GM21723 (cell line): ENCODE measurements around the gene LRRTM4.

Experiments used
- ATAC-seq: cut with Tn5 transposase; IDR thresholded peaks from one replicate; pipeline ENCODE4 v1.9.1; 2021; ENCODE audit warnings: mild to moderate bottlenecking, moderate library complexity; ENCODE audit not compliant: unreplicated experiment

The LRRTM4 gene

DNA sequence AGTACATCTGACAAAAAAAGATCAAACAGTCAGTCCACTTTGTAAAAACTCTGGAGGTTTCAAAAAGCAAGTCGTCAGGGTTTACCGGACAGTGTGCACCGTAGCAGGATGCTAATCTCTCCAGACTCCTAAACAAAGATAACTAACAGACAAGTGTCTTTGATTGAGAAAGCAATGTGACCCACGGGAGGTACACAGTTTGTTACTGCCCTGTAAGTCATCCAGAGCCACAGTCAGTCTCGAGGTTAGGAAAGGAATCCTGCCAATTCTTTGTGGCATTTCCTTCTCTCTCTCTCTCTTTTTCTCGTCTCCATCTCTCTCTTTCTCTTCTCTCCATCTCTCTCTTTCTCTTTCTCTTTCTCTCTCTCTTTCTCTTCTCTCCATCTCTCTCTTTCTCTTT, 42.8 kb downstream of the LRRTM4 start:
- no peak for ATAC-seq

DNA sequence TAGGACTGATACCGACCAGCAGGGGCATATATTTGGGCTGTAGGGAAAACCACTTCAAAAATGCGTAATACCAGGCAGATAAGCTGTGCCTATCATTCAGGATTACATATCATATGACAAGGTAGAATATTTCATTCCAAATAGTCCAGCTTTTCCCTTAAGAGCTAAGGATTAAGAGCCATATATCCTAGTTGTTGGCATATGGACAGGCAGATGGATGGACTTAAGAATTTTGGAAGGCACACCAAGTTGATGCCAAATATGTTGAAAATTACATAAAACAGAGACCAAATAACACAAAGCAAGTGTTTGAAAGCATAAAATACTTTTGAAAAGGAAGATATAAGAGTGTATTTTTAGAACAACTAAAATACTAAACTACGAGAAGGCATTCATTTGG, 52.1 kb downstream of the LRRTM4 start:
- no peak for ATAC-seq

DNA sequence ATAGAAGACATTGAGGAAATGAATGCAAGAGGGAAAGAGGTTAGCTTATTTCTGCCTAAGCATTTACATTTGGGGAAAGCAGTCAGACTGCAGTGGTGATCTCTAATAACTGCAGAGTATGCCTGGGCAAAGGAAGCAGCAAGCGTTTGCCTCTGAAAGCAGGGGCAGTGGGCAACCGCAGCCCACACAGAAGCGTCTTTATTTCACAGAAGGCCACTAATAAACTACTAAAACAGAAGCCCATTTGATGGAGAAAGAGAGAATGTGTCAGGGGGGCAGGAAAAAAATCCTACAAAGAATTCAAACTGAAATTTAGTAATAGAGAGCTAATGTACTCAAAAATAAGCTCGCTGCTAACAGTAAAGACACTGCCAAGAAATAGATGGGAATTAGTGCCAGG, 53.1 kb downstream of the LRRTM4 start:
- no peak for ATAC-seq

DNA sequence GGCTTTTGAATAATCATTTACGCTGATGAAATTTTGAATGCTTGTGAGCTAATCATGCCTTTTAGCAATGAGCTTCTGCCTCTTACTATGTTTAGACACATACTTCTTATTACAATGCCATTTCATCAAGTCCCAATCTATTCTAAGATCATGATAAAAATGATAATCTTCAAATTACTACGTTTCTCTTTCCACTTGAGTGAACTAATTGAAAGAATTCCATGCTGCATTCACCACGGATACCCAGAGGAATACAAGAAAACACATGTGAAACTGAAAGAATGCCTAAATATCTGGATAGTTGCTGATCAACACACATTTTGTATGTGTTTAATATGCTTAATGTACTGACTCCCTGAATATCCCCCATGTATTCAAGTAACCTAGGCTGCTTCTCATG, 62.3 kb downstream of the LRRTM4 start:
- ATAC-seq = no peak

DNA sequence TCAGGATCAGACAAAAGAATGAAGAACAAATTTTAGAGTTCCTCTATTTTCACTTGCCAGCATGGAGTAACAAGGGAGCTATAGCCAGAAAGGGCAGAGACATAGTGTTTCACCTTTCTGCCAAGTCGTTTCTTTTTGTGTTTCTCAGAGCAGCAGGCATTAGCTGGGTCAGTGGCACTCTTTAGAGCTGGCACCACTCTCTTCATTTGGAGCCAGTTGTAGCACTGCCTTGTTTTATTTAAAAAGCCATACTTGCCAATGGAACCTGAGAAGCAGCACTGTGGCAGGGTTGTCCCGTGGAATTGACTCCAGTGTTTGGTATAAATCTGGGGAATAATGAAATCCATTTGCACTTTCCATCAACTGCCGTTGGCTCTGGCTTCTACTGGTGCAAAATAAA, 64.0 kb downstream of the LRRTM4 start:
- ATAC-seq = no peak

DNA sequence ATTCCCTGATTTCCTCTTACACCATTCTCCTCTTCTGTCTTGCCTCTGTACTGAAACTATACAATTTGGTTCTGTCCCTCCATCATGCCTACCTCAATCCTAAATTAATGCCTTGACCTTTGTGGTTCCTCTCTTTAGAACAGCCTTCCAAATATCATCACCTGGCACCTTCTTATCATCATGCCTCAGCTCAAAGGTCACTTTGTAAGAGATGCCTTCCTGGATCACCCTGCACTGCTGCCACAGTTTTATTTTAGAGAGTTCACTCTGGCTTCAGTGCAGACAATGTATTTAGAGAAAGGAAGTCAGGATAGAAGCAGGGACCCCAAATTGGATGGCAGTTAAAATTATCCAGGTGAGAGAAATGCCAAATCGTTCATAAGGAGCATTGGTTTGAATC, 64.5 kb downstream of the LRRTM4 start:
- ATAC-seq = no peak

DNA sequence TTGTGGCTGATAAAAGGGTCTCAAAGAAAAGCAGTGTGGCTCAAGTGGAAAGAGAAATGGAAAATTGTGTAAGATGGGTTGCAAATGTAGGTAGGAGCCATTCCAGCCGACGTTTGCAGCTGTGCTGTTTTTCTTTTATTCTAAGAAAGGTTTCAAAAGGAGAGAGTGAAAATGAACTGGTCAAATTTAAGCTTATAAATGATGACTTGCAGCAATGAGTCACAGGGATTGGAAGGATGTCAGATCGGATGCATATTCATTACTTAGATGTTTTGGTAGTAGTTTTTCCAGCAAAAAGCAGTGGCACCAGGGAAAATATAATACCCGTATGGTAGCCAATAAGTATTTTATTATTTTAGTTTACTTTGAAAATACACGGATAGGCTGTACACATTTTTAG, 79.1 kb downstream of the LRRTM4 start:
- ATAC-seq = no peak

DNA sequence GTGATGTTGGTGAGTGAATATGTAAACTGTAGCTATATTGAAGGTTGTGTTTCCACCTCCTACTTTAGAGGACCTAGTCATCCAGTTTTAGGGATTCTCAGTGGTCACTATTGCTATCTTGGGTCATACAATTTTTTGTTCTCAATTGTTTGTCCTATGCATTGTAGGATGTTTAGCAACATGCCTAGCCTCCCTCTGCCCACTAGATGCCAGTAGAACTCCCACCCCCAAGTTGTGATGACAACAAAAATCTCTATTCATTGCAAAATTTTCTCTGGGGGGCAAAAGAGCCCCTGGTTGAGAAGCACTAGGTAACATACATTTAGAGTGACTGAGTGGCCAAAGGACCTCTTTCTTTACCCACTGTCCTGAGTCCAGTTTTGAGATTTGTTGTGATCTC, 87.3 kb downstream of the LRRTM4 start:
- ATAC-seq = no peak

DNA sequence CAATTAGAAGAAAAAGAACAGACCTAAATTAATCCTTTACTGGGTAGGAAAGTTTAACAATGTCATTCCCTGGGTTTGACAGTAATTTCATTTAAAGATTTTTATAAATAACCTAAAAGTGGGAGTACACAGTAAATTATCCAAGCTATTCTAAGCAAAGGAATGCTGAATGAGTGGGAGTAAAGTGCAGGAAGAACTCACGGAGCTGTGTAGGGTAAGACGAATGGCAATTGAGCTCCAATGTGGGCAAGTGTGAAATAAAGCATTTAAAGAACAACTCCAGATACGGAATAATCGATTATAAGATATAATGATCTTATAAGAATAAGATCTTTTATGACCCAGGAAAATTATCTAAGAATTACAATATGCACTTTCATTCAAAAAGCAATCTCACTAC, 93.2 kb downstream of the LRRTM4 start:
- no peak for ATAC-seq

DNA sequence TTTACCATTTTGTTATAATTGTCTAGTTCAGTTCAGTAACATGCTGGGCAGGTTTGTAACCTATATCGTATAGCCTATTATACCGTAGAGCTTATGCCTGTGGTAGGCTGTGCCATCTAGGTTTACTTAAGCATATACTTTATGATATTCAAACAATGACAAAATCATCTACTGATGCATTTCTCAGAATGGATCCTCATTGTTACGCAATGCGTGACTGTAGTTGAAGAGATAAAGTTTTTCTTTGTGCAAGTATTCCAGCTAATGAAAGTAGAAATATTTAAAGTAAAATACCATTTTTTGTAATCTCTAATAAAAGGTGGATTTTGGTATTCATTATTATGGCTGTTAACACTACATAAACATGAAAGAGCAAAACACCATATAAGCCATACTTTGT, 100.2 kb downstream of the LRRTM4 start:
- ATAC-seq = no peak

DNA sequence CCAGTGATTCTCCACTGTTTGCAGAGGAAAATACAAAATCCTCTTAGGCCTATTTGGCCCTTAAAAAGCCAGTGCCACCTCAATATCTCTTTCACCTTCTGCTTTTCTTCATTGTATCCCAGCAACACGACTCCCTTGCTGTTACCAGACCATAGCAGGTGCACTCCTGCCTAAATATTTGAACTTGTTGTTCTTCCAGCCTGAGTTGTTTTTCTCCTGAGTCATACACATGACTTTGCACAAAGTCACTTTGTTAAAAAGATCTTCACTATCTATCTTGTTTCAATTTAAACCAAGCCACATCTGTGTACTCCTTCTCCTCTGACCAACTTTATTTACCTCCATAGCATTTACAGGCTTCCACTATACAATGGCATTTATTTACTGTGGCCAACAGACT, 103.6 kb downstream of the LRRTM4 start:
- no peak for ATAC-seq

DNA sequence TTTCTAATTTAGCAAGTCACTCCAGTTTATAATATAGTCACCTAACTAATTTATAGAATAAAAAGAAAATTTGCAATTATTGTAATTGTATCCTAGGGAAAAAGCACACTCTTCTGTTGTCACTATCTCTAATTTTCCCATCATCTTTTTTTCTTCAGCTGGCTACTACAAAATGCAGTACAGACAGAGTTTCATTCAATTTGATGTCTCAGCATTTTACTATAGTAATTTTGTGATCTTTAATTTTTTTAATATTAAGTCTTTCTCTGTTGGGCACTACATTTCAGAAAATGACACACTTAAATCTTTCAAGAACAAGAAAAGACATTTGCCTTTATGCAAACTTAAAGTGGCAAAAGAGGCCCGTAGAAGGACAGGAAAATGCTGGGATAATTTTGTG, 118.0 kb downstream of the LRRTM4 start:
- no peak for ATAC-seq

DNA sequence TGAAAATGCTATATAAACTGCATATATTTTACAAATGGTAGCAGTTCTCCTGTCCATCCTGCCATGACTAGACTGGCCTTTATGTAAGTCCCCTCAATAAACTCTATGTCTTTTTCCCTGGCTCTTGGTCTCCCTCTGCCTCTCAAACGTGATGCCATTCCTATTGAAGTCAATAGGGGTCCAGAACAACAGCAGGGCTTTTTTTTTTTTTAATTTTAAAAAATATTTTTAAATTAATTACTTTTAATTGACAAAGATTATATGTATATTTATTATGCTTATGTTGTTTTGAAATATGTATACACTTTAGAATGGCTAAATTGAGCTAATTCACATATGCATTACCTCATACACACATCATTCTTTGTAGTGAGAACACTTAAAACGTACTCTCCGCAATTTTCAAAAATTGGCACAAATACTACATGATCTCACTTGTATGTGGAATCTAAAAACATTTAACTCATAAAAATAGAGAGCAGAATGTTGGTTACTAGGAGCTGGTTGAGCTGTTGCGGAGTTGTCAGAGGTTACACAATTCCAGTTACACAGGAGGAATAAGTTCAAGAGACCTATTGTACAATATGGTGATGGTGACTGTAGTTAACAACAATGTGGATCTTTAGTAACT, 123.1 kb downstream of the LRRTM4 start:
- no peak for ATAC-seq

DNA sequence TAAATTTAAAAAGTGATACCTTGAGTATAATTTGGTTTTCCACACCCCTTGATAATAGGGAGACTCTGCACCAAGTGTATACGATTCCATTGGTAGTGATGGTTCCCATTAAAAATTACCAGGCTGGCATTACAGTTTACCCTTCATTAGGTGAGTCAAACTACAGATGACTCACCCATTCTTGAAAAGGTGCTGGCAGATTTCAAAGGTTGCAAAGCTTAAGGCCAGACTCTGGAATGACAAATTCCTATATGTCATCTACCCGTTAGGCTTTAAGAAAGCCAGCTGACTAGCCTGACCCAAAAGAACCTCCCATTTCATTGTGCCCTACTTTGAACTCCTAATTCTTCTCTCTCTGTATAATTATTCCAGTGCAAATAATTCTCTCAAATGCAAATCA, 124.4 kb downstream of the LRRTM4 start:
- ATAC-seq = no peak

DNA sequence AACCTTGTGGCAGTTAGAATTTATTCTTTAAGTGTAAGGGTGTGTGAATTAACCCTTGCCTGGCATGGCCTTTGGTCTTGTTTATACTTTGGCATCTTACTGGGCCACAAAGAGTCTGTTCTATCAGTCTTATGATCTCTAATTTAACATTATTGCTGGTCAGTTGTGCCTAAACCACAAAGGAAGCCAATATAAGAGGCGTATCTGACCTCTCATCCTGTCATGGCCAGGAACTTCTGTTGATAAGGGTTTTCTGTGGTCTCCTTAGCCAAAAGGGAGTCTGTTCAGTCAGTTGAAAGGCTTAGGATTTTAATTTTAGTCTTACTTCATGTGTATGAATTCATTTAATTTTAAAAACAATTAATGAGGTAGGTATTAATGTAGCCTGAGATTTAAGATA, 127.2 kb downstream of the LRRTM4 start:
- ATAC-seq = no peak

DNA sequence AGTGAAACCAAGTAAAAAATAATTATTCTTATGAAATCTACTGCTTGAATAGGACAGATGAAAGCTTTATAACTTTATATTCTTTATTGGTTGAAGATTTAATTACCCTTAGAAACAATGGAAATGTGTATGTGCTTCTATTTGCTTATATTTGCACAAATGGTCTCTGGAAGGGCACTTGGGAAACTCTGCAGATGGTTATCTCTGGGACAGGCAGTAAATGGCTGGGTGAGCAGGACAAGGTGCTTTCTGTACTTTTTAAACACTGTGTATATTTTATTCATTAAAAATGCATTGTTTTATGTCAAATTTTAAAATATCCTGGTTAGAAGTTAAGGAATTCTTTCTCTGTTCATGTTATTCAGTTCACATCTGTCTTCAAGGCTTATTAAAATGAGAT, 131.1 kb downstream of the LRRTM4 start:
- no peak for ATAC-seq

DNA sequence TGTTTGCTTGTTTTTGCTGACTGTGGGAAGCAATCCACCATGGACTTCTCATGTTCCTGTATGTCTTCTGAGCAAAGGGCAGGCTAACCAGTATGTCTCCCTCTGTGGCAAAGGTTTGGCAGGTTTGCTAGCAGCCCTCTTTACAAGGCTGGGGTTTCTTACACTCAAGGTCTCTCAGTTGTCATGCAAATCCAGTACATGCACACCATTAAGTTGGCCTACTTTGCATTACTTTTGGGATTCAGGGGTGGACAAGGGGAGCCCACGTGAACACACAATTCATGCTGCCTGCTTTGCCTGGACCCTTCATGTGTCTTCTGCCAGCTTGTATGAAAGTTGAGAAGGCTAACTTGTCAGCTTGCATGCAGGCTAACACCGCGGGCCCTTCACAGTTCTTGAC, 134.9 kb downstream of the LRRTM4 start:
- ATAC-seq = no peak

DNA sequence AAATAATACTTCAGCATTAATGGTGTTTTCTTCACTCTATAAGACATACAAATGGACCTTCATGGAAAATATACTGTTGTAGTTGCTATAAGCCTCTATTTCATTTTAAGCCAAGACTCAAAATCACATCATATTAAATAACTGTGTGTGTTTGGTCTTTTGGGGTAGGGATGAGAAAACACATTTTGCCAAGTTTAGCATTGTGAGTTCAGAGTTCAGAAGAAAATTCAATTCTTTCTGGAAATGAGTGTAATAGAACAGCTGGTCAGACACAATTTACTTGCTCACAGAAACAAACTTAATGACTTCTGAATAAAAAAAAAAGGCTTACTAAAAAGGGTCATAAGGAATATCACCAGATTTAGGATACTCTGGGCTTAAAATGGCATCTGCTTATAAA, 149.5 kb downstream of the LRRTM4 start:
- ATAC-seq = no peak

DNA sequence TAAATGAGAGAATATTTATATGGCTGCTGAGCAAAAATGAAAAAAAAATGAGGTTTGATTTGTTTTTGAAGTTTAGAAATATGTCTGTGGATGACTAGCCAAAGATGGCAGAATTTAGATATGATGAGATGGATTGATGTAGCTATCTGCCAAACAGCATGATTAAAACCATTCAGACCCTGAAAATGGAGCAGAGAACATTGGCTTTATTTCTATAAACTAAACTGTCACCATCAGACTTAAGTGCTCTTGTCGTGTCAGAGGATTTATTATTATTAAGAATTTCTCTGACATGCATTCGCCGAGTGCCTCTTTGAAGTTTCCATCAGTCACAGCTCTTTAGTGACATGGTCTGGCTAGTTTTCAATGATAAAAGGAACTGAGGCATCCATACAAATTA, 151.7 kb downstream of the LRRTM4 start:
- ATAC-seq = no peak

DNA sequence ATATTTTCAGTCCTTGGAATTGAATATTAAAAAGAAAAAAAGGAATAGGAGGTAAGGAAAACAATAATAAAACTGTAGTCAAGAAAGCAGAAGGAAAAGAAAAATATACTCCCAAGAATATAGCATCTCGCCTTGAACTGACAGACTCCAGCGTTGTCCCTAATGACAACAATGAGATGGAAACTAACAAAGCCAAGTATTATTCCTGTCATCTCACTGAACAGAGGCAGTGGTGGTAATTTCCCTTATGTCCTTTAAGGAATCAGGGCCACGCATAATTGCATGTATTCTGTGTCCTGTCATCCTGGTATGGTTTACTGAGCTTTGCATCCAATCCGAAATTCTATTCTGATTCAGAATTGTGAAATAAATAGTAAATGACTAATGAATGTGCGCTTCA, 158.9 kb downstream of the LRRTM4 start:
- no peak for ATAC-seq

DNA sequence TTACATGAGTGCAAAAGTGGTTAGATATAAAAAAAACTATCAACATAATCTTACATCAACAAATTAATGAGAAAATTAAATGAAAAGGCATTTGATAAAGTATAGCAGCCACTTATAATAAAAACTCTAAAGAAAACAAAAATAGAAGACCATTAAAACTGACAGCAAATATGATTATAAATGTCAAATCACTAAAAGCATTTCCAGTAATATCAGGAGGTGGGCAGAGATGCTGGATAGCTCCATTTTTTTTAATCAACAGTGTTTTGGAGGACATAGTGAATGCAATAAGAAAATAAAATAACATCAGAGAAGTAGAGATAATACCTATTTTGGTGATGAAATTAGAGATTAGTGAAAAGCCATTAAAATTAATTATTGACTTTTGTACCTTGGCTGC, 173.4 kb downstream of the LRRTM4 start:
- no peak for ATAC-seq

DNA sequence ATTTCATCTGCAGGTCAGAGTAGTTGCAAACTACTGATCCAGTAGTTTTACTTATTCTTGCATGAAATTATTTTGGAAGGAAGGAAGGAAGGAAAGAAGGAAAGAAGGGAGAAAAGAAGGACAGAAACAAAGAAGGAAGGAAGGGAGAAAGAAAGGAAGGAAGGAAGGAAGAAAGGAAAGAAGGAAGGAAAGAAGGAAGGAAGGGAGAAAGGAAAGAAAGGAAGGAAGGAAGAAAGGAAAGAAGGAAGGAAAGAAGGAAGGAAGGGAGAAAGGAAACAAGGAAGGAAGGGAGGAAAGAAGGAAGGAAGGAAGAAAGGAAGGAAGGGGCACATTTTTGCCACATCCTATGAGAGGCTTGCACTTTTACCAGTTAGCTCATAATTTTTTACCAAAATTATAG, 186.2 kb downstream of the LRRTM4 start:
- no peak for ATAC-seq

DNA sequence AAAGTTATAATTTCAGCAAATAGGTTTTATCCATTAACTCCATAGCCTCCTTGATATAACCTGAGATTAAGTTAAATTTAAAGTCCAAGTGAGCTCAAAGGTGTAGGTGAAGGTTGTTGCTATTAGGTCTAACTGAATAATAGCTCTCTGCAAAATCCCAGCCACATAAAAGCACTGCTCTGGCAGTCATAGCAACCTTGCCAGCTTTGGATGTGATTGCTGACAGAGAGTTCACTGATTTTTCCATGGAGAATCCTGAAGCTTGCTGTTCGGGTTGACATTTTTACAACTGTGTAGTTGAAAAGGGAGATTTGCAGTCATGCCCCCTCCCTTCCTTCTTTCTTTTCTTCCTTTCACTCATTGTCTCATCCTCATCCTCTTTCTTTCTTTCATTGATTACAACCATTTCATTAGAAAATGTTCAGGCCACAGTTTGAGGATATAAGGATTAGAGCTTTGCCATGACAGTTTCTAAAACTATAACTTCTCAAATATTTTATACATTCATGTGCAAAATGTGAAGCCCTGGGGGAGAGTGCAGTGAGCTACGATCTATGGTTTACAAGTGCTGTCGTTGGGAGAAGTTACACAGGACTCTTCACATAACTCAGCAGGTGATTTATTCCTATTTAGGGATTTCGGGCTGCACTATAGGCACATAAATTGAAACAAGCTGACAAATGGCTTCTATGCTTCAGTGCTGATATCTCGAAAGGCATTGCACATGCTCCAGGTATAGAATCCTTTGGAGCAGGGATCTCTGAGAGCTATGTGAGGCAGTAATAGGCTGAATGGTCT, 193.8 kb downstream of the LRRTM4 start:
- no peak for ATAC-seq
